GM19035 (cell line): ENCODE measurements around the gene LUZP2.

Experiments
- ATAC-seq: cut with Tn5 transposase; IDR thresholded peaks from one replicate; pipeline ENCODE4 v1.9.1; 2021; ENCODE audit not compliant: unreplicated experiment

Gene LUZP2

DNA sequence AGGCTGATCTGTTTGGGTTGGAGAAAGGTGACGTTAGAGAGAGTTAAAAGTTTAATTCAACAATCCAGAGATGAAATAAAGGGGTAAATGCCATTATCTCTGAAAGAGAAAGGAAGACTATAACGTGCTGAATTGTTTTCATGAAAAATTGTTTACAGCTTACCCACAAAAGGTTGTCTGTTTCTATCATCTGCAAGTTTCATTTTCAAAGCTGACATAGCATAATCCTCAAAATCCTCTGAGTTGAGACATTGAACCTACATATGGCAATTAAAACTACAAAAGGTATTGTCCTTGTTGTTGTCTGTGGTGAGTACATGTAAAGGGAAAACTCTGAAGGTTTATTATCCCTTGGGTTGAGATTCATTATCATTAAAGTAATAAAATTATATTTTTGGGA, 569.9 kb downstream of the LUZP2 start:
- ATAC-seq: no peak

DNA sequence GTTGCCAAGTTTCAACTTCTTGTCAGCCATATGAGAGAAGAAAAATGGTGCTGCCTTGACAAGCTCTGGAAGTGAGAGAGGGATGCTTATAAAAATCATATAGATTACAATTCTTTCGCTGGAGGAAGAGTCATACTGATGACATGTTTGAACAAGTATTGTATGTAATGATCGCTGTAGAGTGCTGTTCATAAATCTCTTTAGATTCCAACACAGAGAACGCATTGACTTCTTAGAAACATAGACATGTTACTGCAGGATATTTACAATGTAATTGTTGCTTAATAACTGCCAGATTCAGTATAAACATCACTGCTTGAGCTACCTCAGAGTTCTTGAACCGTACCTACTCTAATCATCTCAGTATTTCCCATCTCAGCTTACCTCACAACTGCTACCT, 571.6 kb downstream of the LUZP2 start:
- no peak for ATAC-seq

DNA sequence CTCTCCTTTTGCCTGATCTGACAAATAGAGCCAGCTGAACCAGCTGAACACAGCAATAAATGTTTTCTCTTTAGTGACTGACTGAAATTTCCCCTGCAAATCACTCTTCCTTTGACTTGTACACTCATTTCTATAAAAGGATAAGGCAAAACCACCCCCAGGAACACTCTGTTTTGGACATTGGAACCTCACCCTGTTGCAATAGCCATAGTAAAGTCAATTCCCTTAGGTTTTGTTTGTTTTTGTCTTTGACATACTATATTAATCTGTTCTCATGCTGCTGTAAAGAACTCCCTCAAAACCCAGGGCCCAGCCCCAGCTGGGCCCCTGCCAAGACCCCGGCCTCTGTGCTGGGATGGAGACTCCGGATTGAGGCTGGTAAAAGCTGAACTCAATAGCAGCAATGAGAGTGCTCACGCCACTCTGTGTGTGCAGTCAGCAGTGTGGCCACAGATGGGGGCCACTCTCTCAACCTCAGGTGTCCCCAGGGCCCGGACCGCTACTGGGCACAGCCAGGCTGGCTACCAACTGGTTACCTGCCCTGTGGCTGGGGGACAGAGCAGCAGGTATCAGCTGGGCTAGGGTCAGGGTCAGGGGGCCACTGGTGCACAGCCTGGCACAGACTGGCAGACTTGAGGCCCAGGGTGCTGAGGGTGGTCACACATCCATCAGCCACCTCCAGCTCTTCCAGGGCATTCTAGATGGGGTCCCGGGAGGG, 597.4 kb downstream of the LUZP2 start:
- ATAC-seq: no peak

DNA sequence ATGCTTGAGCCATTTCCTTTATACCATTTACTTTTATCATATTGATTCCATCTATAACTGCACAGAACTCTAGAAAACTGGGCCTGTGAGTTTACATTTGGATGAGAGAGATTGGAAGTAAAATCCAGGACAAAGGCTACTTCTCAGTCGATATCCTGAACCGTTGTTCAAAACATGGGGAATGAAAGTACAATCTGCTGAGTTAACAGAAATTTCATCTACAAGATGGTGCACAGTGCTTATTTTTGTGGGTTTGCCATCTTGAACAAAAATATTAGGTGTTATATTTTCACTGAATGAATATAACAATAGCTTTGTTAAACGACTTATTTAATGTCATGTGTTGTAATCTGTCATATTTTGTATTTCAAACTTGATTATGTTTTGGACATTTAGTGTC, 622.6 kb downstream of the LUZP2 start:
- no peak for ATAC-seq
